ENCODE measurements around the gene MDM2. TPM values are rescaled to one million over a fixed set of nuclear protein-coding genes. Genes with fewer than 3 reads are reported as not detected.

Gene MDM2
- polyA plus RNA-seq, 3 donors, result 16.2 to 39.9 (median 27.6) TPM

DNA sequence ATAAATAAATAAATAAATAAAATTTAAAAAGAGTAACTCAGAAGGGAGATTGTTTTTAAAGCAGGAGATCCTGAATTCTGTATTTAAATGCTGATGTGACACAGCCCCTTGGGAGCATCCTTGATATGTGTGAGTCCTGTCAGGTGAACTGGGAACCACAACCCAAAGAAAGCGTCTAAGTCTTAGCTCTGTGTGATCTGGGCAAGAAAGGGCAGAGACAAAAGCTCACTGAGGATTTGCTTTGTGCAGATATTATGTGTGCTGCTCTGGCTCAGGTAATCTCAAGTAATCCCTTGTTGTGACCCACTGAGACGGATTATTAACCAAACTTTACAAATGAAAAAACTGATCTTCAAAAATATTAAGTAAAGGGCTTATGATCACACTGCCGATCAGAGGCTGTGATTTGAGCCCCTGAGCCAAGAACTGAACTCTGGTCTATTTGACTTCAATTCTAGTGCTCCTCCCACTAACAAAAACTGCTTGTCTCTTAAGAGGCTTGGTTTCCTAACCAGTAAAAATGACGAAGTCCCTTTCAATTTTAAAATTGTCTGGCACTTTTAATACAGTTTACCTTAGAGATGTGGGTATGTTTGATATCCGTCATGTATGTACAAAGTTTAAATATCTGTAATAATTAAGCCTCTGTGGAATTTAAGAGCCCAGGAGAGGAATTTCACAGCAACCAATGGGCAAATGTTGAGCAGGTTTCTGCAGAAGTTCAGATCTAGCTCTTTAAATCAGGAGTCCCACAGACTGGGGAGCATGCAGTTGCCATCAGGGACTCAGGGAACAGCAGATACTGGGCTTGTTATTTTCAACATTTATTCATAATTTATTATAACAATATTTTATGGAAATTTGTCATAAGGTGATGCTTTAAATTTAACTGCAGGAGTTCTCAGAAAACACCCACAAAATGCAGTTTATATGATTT is 78.9 kb downstream of the MDM2 start:
- Mint-ChIP-seq H3K36me3 (peaks cover 27 to 36% of the 10 kb centered on the region in 2 donors), H3K9me3 (peaks cover 0 to 3% (median 0%) of the 10 kb centered on the region in 7 donors), H3K27ac (no peak overlapping the region), H3K4me1 (peaks cover 4% of the 10 kb centered on the region), H3K4me3 (no peak overlapping the region), H3K27me3 (ENCODE audit: low read depth in 3 of 3) (no peaks in the 10 kb centered on the region)
- intact Hi-C loops (cut with micrococcal nuclease), result no loop called here
- Histone ChIP-seq H3K36me3 (replicated peaks in 1 of 2; ENCODE audit: control insufficient read depth in 1 of 2, insufficient read depth in 2 of 2, low read length in 2 of 2) (peaks cover 10 to 37% of the 10 kb centered on the region in 2 donors), H4K20me1 (ENCODE audit: insufficient read depth, low read length) (no peaks in the 10 kb centered on the region), H3K9me3 (replicated peaks in 1 of 2; ENCODE audit: control insufficient read depth in 1 of 2, insufficient read depth in 1 of 2, low read length in 2 of 2) (no peaks in the 10 kb centered on the region), H3K79me2 (ENCODE audit: insufficient read depth, low read length) (no peaks in the 10 kb centered on the region), H2AFZ (ENCODE audit: insufficient read depth, low read depth, low read length, poor library complexity, severe bottlenecking) (no peak overlapping the region), H3K4me3 (replicated peaks in 1 of 3; ENCODE audit: low read depth in 2 of 3, low read length in 3 of 3) (no peak overlapping the region), H3K27ac (ENCODE audit: low read depth in 1 of 2, low read length in 2 of 2) (no peak overlapping the region), H3K27me3 (ENCODE audit: control insufficient read depth in 2 of 2, insufficient read depth in 2 of 2, low read length in 2 of 2) (no peaks in the 10 kb centered on the region), H3K4me1 (ENCODE audit: control insufficient read depth in 1 of 2, insufficient read depth in 2 of 2, low read length in 2 of 2) (no peaks in the 10 kb centered on the region), H3K4me2 (replicated peaks; ENCODE audit: extremely low read depth, low read length, poor library complexity, severe bottlenecking) (no peak overlapping the region), H3K9ac (ENCODE audit: insufficient read depth, low read length, poor library complexity, severe bottlenecking) (no peak overlapping the region)
- WGBS (ENCODE audit: insufficient coverage), result 92% methylated on average over 2 of the region's 5 CpGs
- TF ChIP-seq, protein P1, sequence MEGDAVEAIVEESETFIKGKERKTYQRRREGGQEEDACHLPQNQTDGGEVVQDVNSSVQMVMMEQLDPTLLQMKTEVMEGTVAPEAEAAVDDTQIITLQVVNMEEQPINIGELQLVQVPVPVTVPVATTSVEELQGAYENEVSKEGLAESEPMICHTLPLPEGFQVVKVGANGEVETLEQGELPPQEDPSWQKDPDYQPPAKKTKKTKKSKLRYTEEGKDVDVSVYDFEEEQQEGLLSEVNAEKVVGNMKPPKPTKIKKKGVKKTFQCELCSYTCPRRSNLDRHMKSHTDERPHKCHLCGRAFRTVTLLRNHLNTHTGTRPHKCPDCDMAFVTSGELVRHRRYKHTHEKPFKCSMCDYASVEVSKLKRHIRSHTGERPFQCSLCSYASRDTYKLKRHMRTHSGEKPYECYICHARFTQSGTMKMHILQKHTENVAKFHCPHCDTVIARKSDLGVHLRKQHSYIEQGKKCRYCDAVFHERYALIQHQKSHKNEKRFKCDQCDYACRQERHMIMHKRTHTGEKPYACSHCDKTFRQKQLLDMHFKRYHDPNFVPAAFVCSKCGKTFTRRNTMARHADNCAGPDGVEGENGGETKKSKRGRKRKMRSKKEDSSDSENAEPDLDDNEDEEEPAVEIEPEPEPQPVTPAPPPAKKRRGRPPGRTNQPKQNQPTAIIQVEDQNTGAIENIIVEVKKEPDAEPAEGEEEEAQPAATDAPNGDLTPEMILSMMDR (IDR thresholded peaks at IDR 0.05), result no peak
- DNase-seq, result no peak

DNA sequence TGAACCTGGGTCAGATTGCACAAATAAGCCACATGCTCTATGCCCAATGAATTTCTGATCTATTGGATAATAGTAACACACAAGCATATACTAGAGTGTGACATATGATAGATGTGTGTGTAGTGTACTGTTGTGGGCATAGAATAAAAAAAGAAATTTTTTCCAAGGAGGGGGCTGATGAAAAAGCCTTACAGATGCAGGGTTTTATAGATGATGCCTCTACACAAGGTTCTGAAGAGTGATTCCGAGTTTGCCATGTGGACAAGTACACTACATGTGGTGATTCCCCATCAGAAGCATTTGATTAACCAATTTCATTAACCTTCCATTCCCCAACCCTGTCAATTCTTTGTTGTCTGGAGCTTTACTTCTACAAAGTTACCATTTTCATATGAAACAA is 79.7 kb downstream of the MDM2 start:
- no peak for DNase-seq
- WGBS (ENCODE audit: insufficient coverage), result no CpG with 5 or more reads among the region's 1 CpG

More for the DNA sequence above, 79.7 kb downstream of the MDM2 start:
- H3K9ac ChIP-seq (ENCODE audit: insufficient read depth, low read length, poor library complexity, severe bottlenecking), result no peak overlapping the region
- H4K20me1 ChIP-seq (ENCODE audit: insufficient read depth, low read length), result no peaks in the 10 kb centered on the region
- H3K36me3 Mint-ChIP-seq, result peaks cover 25 to 29% of the 10 kb centered on the region in 2 donors
- H3K27ac Mint-ChIP-seq, result no peak overlapping the region
- peaks cover 0 to 2% (median 0%) of the 10 kb centered on the region in 7 donors for H3K9me3 Mint-ChIP-seq
- H3K36me3 ChIP-seq (replicated peaks in 1 of 2; ENCODE audit: control insufficient read depth in 1 of 2, insufficient read depth in 2 of 2, low read length in 2 of 2), result peaks cover 8 to 30% of the 10 kb centered on the region in 2 donors
- no peak overlapping the region for H2AFZ ChIP-seq (ENCODE audit: insufficient read depth, low read depth, low read length, poor library complexity, severe bottlenecking)
- H3K4me3 Mint-ChIP-seq, result no peak overlapping the region
- H3K27me3 ChIP-seq (ENCODE audit: control insufficient read depth in 2 of 2, insufficient read depth in 2 of 2, low read length in 2 of 2), result no peaks in the 10 kb centered on the region
- peaks cover 0 to 2% (median 0%) of the 10 kb centered on the region in 3 donors for H3K27me3 Mint-ChIP-seq (ENCODE audit: low read depth in 3 of 3)
- H3K27ac ChIP-seq (ENCODE audit: low read depth in 1 of 2, low read length in 2 of 2), result no peak overlapping the region
- H3K4me1 ChIP-seq (ENCODE audit: control insufficient read depth in 1 of 2, insufficient read depth in 2 of 2, low read length in 2 of 2), result no peaks in the 10 kb centered on the region
- H3K9me3 ChIP-seq (replicated peaks in 1 of 2; ENCODE audit: control insufficient read depth in 1 of 2, insufficient read depth in 1 of 2, low read length in 2 of 2), result no peaks in the 10 kb centered on the region
- no peaks in the 10 kb centered on the region for H3K79me2 ChIP-seq (ENCODE audit: insufficient read depth, low read length)
- TF ChIP-seq, protein P1 (IDR thresholded peaks at IDR 0.05), result no peak
- no peak overlapping the region for H3K4me3 ChIP-seq (replicated peaks in 1 of 3; ENCODE audit: low read depth in 2 of 3, low read length in 3 of 3)
- H3K4me2 ChIP-seq (replicated peaks; ENCODE audit: extremely low read depth, low read length, poor library complexity, severe bottlenecking), result no peak overlapping the region
- intact Hi-C loops (cut with micrococcal nuclease), result no loop called here
- H3K4me1 Mint-ChIP-seq, result peaks cover 4% of the 10 kb centered on the region
